Subcutaneous abdominal adipose tissue (tissue), 5 donors: ENCODE data around the gene FAM107A.

ENCODE experiments used
- H3K27ac ChIP-seq: one replicate; pipeline ENCODE4 v1.7.0; 2013; ENCODE audit warnings: low read depth, mild to moderate bottlenecking, inconsistent platforms, low read length, moderate library complexity
- H3K27me3 ChIP-seq, 5 donors: one replicate each; pipeline ENCODE4 v1.7.0; 2013; ENCODE audit warnings: low read length in 5 of 5, inconsistent platforms in 1 of 5; ENCODE audit not compliant: control insufficient read depth in 5 of 5, insufficient read depth in 4 of 5
- H3K36me3 ChIP-seq, 5 donors: one replicate each; pipeline ENCODE4 v1.7.0; 2013; ENCODE audit warnings: low read length in 5 of 5; ENCODE audit not compliant: control insufficient read depth in 5 of 5, insufficient read depth in 5 of 5
- H3K4me1 ChIP-seq, 5 donors: one replicate each; pipeline ENCODE4 v1.7.0; 2013; ENCODE audit warnings: low read length in 5 of 5, mild to moderate bottlenecking in 3 of 5, moderate library complexity in 1 of 5; ENCODE audit not compliant: control insufficient read depth in 5 of 5, insufficient read depth in 5 of 5
- H3K4me3 ChIP-seq, 5 donors: one replicate each; pipeline ENCODE4 v1.7.0; 2013; ENCODE audit warnings: low read length in 5 of 5, low read depth in 1 of 5
- H3K9ac ChIP-seq, 5 donors: one replicate each; pipeline ENCODE4 v1.7.0; 2013; ENCODE audit warnings: low read length in 5 of 5, mild to moderate bottlenecking in 4 of 5, moderate library complexity in 3 of 5
- H3K9me3 ChIP-seq, 5 donors: one replicate each; pipeline ENCODE4 v1.7.0; 2013; ENCODE audit warnings: low read length in 5 of 5; ENCODE audit not compliant: control insufficient read depth in 5 of 5
- donor health status: healthy.
- donor health status: healthy.
- donor health status: healthy.
- donor health status: healthy.
- donor health status: healthy.

Gene FAM107A, protein sequence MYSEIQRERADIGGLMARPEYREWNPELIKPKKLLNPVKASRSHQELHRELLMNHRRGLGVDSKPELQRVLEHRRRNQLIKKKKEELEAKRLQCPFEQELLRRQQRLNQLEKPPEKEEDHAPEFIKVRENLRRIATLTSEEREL

DNA sequence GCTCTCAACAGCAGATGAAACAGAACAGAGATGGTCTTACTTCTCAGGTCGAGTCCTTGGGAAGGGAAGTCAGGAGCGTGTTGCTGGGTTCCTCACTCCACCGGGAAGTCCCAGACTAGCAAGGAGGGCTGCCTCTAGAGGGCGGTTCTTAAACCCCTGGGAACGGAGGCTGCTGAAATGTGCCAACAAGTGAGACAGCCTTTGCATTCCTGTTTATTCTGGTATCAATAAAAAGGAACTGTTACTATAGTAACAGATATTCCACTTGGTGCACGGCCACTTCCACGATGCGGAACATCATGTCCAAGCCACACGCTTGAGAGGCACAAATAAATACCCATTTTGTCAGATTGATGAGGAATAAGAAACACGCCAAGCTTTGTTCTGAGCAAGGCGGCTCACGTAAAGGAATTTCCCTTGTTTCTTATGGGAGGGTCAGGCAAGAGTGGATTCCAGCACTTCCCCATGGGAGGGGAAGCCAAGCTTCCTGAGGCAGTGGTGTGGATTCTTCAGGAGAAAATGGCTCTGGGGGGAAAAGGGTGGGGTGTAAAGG lies at the start of gene FAM107A:
Gene FAM107A, minus strand, starts transcription at position 123 of the 553 bp plus-strand sequence. CDS start 7,531 bp downstream, outside the sequence.
- Histone ChIP-seq H3K36me3 (no peaks in the 10 kb centered on the region), H3K27ac (peak within 1 kb of the TSS; percentile 78), H3K27me3 (peaks cover 0 to 9% (median 8%) of the 10 kb centered on the region in 5 donors), H3K4me1 (peaks cover 6 to 50% (median 23%) of the 10 kb centered on the region in 5 donors), H3K9ac (peak within 1 kb of the TSS in 4 of 5 donors; percentile 15 to 74 (median 64)), H3K9me3 (no peaks in the 10 kb centered on the region), H3K4me3 (peak within 1 kb of the TSS in 4 of 5 donors; percentile 51 to 70 (median 60))

GRCh38 chr3:58625196-58625824 lies 48.1 kb upstream of the FAM107A start:
- no peak overlapping the region for H3K9ac ChIP-seq
- peaks cover 0 to 36% (median 27%) of the 10 kb centered on the region in 5 donors for H3K4me1 ChIP-seq

GRCh38 chr3:58624550-58624949 lies 47.4 kb upstream of the FAM107A start:
- Histone ChIP-seq H3K9ac (no peak overlapping the region), H3K36me3 (no peaks in the 10 kb centered on the region), H3K27me3 (no peaks in the 10 kb centered on the region), H3K4me1 (peaks cover 0 to 29% (median 21%) of the 10 kb centered on the region in 5 donors), H3K27ac (no peak overlapping the region), H3K9me3 (no peaks in the 10 kb centered on the region), H3K4me3 (no peak overlapping the region)

More at GRCh38 chr3:58625196-58625824, 48.1 kb upstream of the FAM107A start:
- Histone ChIP-seq H3K27ac (no peak overlapping the region), H3K36me3 (no peaks in the 10 kb centered on the region), H3K9me3 (no peaks in the 10 kb centered on the region), H3K4me3 (no peak overlapping the region), H3K27me3 (no peaks in the 10 kb centered on the region)

DNA sequence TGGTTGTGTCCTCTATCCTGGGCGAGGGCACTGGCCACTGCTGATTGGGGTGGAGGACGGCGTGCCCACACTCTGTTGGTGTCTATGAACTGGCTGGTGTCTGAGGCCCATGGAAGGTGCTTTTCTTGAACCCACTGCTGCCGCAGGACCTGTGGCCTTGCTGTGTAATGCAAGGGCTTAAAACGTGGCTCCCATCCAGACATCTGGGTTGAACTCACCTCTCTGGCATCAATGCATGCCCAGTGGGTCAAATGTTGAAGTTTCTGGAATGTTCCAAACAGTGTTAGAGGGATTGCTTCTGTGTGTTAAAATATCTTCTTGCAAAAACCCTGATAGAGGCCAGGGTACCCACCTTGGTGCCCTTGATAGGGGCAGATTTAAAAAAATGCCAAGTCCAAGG lies 46.8 kb upstream of the FAM107A start:
- Histone ChIP-seq H3K4me1 (peaks cover 0 to 24% (median 16%) of the 10 kb centered on the region in 5 donors), H3K27ac (no peak overlapping the region), H3K36me3 (no peaks in the 10 kb centered on the region), H3K9ac (no peak overlapping the region), H3K4me3 (no peak overlapping the region), H3K9me3 (no peaks in the 10 kb centered on the region), H3K27me3 (no peaks in the 10 kb centered on the region)

GRCh38 chr3:58623478-58623877 lies 46.3 kb upstream of the FAM107A start:
- Histone ChIP-seq H3K36me3 (no peaks in the 10 kb centered on the region), H3K4me1 (peaks cover 0 to 20% (median 13%) of the 10 kb centered on the region in 5 donors), H3K27ac (no peak overlapping the region), H3K9me3 (no peaks in the 10 kb centered on the region), H3K9ac (no peak overlapping the region), H3K27me3 (no peaks in the 10 kb centered on the region), H3K4me3 (no peak overlapping the region)

GRCh38 chr3:58622892-58623291 lies 45.7 kb upstream of the FAM107A start:
- Histone ChIP-seq H3K27me3 (no peaks in the 10 kb centered on the region), H3K4me3 (no peak overlapping the region), H3K27ac (no peak overlapping the region), H3K9me3 (no peaks in the 10 kb centered on the region), H3K9ac (no peak overlapping the region), H3K36me3 (no peaks in the 10 kb centered on the region), H3K4me1 (peaks cover 1 to 17% (median 11%) of the 10 kb centered on the region in 5 donors)

GRCh38 chr3:58622436-58622835 lies 45.2 kb upstream of the FAM107A start:
- H3K9me3 ChIP-seq, result no peaks in the 10 kb centered on the region
- H3K27ac ChIP-seq, result no peak overlapping the region
- no peak overlapping the region for H3K9ac ChIP-seq
- H3K4me3 ChIP-seq, result no peak overlapping the region
- H3K36me3 ChIP-seq, result no peaks in the 10 kb centered on the region
- peaks cover 4 to 17% (median 10%) of the 10 kb centered on the region in 5 donors for H3K4me1 ChIP-seq
- H3K27me3 ChIP-seq, result no peaks in the 10 kb centered on the region

DNA sequence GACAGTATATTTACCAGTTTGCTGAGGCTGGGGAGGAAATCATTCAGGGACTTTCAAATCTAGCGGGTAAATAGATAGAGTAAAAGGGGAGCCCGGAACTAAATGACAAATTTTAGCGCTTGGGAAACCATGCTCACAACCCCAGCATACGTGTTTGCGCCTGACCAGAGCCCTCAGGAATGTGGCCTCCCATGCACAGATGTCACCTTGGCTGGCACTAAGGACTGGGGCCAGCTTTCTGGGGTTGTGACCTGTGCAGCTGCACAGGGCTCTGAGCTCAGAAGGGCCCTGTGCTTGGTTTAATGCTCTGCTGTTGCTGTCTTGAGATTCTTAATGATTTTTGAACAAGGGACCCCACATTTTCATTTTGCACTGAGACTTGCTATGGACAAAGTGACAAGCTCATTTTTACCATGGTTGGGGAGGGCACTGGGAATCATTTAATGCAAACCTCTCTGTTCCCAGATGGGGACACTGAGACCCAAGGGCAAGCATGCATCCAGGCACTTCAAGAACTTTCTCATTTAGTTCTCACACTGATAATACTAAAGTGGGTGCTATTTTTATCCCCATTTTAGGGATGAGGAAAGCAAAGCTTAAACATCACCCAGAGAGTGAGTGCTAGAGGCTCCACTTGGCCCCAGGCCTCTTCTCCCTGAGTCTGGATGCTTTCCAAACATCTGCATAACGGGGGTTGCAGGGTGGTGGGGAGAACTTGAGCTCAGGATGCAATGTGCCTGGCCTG lies 44.1 kb upstream of the FAM107A start:
- Histone ChIP-seq H3K9ac (no peak overlapping the region), H3K36me3 (no peaks in the 10 kb centered on the region), H3K9me3 (no peaks in the 10 kb centered on the region), H3K4me1 (peaks cover 4 to 19% (median 11%) of the 10 kb centered on the region in 5 donors), H3K27ac (no peak overlapping the region), H3K27me3 (no peaks in the 10 kb centered on the region), H3K4me3 (no peak overlapping the region)

GRCh38 chr3:58620421-58620820 lies 43.2 kb upstream of the FAM107A start:
- Histone ChIP-seq H3K9ac (no peak overlapping the region), H3K9me3 (no peaks in the 10 kb centered on the region), H3K27ac (no peak overlapping the region), H3K4me1 (peaks cover 4 to 19% (median 11%) of the 10 kb centered on the region in 5 donors), H3K36me3 (no peaks in the 10 kb centered on the region), H3K27me3 (no peaks in the 10 kb centered on the region), H3K4me3 (no peak overlapping the region)

DNA sequence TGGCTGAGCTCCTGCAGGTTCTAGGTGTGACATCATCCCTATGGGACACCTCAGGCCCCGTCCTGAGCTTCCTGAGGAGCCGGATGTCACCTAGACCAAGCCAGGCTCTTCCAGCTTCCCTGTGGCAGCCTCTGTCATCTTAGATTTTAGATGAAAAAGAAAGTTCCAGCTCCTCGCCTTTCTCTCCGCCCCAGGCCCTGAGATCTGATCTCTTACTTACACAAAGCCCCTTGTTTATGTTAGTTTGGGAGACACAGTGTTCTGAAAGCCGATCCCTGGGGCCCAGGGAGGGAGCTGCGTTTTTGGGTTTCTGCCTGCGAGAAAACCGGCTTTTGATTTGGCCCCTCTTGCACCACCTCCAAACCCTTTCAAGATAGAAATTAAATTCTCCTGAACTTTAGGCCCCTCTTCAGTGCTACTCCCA lies 40.2 kb upstream of the FAM107A start:
- Histone ChIP-seq H3K9me3 (no peaks in the 10 kb centered on the region), H3K9ac (no peak overlapping the region), H3K36me3 (no peaks in the 10 kb centered on the region), H3K27me3 (no peaks in the 10 kb centered on the region), H3K27ac (no peak overlapping the region), H3K4me1 (peaks cover 4 to 13% (median 11%) of the 10 kb centered on the region in 5 donors), H3K4me3 (no peak overlapping the region)
